Measurements from ENCODE around the gene NOS1.

Gene NOS1

DNA sequence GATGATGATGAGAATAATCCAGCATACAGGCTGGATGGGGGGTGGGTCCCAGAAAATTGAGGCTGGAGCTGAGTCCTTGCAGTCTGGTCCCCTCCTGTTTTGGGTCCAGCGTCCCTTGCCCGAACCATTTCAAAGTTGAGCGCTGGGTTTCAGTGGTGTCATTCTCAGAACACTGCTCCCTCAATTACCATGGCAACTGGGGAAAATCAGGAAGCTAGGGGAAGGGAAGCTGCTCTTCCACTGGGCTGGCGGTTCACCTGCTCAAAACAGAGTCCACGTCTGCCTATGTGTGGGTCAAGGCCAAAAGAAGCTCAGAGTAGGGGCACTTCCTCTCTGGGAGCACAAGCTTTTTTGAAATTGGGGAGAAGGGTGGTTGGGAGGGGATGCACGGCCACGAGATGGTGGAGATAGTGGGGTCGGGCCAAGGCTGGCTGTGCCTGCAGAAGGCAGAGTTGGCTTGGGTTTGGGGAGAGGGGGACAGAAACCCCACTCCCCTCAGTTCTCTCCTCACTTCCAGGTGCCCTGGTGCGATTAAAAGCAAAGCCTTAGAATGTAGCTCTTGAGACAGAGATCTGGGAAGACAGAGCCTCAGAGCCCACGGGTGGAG, 1.7 kb upstream of the NOS1 start:
- no peak for DNase-seq

GRCh38 chr12:117362391-117362790, 965 bp upstream of the NOS1 start:
- DNase-seq: no peak

- no peak for DNase-seq
These were observed 479 bp upstream of the NOS1 start for GRCh38 chr12:117361905-117362304.

DNA sequence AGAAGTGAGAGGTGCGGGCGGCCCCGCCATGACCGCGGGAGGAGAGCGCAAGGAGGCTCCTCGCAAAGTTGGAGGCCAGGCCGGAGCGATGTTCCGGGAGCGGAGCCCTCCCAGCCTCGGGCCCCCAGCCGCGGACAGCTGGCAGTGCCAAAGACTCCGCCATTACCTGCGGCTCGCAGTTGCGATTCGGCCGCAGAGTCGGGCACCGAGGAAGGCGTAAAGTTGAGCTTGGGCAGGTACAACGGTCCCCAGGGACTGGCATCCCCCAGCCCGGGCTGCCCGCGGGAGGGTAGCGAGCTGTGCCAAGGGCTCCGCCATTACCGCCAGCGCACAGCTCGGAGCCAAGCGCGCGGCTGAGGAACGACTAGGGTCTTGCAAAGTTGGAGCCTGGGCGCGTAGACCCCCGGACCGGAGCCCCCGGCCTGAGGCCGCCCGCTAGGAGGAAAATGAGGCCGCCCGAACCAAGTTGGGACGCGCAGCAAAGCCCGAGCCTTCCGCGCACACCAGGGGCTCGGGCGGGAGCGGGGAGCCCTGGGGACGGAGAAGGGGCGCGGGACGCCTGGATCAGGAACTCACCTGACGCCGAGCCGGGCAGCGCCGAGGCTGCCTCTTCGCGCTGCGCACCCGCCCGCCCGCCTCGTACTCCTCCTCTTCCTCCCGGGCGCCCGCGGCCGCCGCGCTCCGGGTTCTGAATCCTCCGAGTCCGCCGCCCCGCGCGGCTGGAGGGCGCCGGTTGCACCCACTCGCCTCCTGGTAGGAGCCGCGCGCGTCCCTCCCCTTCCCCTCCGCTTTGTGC, 677 bp downstream of the NOS1 start:
- DNase-seq: no peak

DNA sequence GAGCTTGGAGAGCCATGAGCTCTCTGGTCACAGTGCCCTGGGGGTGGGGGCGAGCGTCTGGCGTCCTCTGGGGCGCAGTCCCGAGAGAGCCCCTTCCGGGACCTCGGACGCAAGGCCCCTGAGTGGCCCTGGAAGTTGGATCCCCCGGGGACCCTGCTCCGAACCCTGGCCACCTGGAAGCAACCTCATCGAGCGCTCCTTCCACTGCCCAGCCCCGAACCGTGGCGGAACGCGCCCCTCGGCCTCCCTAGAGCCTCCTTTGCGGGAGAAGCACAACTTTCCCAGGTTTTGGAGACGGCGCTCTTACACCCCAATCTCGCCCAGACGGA, 1.2 kb downstream of the NOS1 start:
- DNase-seq: no peak

GRCh38 chr12:117359029-117359845, 2.2 kb downstream of the NOS1 start:
- DNase-seq: no peak

DNA sequence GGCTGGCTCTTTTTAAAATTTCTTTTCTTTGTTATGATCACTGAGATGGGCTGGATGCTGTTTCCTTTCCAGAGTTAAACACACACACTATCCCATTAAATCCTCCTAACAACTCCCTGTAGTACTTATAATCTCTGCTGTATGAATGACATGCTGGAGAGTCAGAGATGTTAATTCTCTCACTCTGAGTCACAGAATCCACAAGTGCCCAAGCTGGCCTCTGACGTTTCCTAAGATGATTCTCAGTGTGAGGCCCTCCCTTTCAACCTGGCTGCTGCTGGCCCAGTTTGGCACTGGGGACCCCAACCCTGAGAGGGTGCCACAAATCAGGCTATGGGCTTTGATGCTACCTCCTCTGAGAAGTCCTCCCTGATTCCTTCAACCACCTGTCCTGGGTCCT, 5.4 kb downstream of the NOS1 start:
- DNase-seq: no peak

- DNase-seq: no peak
These were observed 8.5 kb downstream of the NOS1 start for GRCh38 chr12:117352883-117353282.

- no peak for DNase-seq
These were observed 9.2 kb downstream of the NOS1 start for GRCh38 chr12:117352206-117352605.

DNA sequence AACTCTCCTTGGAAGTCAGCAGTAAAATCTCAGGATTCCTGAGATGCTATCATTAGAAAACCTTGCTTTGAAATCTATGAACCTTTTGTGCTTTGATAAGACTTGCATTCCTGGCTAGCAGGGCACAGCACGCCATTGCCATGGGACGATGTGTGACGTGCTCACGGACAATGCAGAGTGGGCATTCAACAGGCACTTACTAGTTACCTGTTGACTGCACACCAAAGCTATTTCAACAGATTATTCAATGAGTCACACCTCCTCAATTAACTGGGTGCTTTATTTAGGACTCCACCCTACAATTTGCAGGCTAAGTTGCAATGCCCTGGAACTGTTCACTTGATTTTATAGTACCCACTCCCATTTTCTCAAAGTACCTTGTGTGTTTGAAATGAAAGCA, 11.3 kb downstream of the NOS1 start:
- no peak for DNase-seq

DNA sequence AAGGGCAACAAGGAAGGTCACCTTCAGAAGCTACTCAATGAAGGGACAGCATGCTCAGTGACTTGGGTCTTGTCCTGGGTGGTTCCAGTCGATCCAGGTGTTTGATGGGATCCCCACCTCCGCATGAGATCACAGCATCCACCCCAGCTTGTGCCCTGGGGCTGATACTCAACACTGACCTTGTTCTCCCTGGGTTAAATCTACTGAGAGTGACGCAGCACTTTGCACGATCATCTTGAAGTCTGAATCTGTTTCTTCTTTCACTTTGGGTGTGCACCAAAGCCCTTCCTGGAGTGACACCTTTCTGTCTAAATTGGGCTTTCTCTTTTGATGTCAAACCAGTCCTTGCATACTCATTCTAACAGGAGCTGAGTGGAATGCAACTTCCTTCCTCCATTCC, 13.8 kb downstream of the NOS1 start:
- DNase-seq: no peak

DNA sequence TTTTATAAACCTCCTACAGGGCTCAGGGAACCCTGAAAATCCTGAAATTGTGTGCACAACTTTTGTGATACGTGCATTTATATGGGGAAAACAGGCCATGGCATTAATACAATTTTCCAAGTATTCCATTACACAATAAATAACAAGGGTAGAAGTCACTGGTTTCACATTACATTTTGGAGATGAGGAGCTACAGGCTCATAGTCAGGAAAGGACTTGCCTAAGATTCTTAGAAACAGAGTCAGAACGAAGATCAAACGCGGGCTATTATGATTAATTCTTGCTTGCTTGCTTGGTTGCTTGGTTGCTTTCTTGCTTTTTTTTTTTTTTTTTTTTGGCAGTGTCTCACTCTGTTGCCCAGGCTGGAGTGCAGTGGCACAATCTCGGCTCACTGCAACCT, 16.7 kb downstream of the NOS1 start:
- DNase-seq: no peak

DNA sequence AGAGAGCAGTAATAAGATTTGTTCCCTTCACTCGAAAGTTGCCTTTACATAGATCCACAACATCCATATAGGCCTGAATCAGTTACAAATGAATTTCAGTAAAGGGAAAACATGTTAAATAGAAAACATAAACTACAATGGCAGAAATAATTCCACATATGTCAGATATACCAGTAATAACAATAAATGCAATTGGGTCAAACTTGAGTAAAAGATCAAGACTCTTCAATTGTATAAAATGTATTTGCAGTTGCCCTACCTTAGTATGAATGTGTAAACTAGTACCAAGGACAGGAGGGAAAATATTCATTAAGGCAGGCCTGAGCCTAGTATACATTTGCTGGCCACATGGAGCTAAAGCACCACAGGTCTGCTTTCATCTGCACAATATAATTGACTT, 17.6 kb downstream of the NOS1 start:
- DNase-seq: no peak

GRCh38 chr12:117343296-117343695, 18.1 kb downstream of the NOS1 start:
- no peak for DNase-seq

DNA sequence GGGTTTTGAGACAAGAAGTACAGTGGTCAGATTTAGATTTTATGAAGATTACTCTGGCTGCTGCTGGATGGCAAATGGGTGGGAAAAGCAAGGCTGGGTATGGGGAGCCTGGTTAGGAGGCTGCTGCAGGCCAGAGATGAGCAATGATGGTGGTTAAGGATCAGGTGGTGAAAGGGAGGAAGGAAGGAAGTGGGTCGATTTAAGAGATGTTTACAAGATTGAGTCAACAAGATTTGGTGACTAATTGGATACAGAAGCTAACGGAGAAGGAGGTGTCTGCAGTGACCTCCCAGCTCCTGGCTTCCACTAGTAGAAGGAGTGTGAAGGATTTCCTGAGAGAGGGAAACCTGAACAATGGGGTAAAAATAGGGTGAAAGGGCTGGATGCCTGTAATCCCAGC, 18.7 kb downstream of the NOS1 start:
- no peak for DNase-seq

DNA sequence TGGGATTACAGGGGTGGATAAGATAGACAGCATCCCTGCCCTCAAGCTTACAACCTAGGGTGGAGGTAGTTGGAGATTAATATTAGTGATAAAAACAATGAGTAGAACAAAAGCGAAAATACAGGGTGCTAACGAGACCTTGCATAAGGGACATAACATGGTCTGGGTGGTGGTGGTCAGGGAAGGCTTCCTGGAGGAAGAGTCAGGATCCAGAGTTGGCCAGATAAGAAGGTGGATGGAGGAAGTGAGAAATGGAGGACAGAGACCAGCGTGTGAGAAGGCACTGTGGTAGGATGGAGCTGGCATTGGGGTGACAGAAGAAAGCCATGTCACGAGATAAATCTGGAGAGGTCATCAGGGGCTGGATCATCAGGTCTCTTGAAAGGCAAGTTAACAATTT, 19.2 kb downstream of the NOS1 start:
- DNase-seq: no peak

DNA sequence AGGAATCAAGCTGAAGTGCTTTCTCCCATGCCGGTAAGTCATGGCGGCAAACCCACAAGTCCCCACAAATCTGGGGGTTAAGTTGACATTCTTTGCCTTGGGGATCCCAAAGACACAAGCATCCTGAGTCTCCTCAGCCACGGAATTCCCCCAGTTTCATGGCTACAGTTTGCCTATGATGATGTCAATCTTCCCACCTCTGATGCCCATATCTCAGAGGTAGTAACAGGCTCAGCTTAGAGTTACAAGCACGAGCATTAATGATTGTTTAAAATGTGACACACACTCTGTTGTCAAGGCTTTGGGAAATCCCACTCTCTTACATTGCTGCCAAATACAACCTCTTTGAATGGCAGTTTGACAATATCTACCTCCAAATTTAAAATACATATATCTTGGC, 22.3 kb downstream of the NOS1 start:
- DNase-seq: no peak

GRCh38 chr12:117334855-117335587, 26.4 kb downstream of the NOS1 start:
- no peak for DNase-seq

- no peak for DNase-seq
These were observed 27.4 kb downstream of the NOS1 start for GRCh38 chr12:117334051-117334450.

GRCh38 chr12:117333331-117333881, 28.0 kb downstream of the NOS1 start:
- no peak for DNase-seq

DNA sequence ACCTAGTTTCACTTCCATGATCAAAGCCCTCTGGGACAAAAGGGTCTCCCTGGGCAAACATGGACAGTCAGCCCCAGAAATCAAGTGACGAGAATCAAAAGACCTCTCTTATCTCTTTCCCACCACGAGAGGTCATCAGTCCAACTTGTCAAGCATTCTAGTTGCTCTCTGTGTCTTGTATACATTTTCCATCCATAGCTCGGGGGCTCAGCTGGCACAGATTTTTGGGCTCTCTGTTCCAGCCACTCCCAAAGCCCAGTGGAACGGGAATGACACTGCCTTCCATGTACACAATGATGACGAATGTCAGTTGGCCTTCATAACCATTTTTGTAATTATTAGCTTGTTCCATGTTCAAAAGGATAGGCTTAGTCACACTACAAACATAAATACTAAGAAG, 29.7 kb downstream of the NOS1 start:
- DNase-seq: no peak

- no peak for DNase-seq
These were observed 30.8 kb downstream of the NOS1 start for GRCh38 chr12:117330441-117331113.

DNA sequence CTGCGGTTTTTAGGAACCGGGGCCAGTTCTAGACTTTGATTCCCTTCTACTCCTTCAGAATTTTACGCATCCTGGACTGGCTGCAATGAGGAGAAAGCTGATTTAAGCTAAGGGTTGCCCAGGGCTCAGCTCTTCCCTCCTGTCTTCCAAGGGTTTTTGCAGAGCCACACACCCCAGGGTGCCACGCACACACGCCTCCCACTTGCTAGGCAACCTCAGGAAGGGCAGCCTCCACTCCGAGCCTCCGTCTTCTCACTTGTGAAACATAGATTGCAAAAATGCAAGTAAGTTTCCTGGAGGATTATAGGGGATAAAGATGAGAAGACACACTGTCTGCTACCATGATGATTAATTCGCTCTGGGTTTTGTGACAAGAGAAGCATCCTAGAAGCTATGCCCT, 31.7 kb downstream of the NOS1 start:
- DNase-seq: no peak
